OCI-LY7 (cell line): ENCODE results near the gene MAB21L1. TPM values are rescaled to one million over a fixed set of nuclear protein-coding genes. Genes with fewer than 3 reads are reported as not detected.

Experiments
- BruUV-seq: library from RNA; stranded (reverse); fragments of 400-500 nt; replicated peaks from 2 replicates; lab custom pipeline; 2021; lab: Mats Ljungman, UMichigan
- CTCF ChIA-PET: fragments of 300-600 bp; sonication (Branson Sonifier 250); formaldehyde crosslinking; loops from one replicate; lab custom pipeline; 2022; ENCODE audit warnings: antibody characterized with exemption; ENCODE audit not compliant: unreplicated experiment; lab: Charles Lee
- POLR2A ChIA-PET: fragments of 300-600 bp; sonication (Branson Sonifier 250); formaldehyde crosslinking; loops from one replicate; lab custom pipeline; 2022; ENCODE audit warnings: antibody characterized with exemption; lab: Charles Lee
- DNase-seq: peaks from one replicate; pipeline ENCODE4 v3.0.0-alpha.2; 2015; ENCODE audit warnings: low spot score
- H2AFZ ChIP-seq: fragments of 200-600 bp; sonication (generic), shearing (Covaris generic); 2 replicates; pipeline ENCODE4 v1.6.1; 2014; ENCODE audit warnings: mild to moderate bottlenecking, antibody characterized with exemption, low read length, moderate library complexity
- H3K27ac ChIP-seq: fragments of 200-600 bp; sonication (generic); 2 replicates; pipeline ENCODE4 v1.5.1; 2014; ENCODE audit warnings: mixed run types, low read depth, mild to moderate bottlenecking, moderate library complexity, low read length, inconsistent platforms; ENCODE audit not compliant: poor library complexity, severe bottlenecking
- H3K36me3 ChIP-seq: fragments of 200-600 bp; sonication (generic); 2 replicates; pipeline ENCODE4 v1.6.1; 2014; ENCODE audit warnings: mild to moderate bottlenecking, antibody characterized with exemption, low read length, moderate library complexity, mixed read lengths; ENCODE audit not compliant: insufficient read depth
- H3K4me1 ChIP-seq: fragments of 200-600 bp; sonication (generic); 2 replicates; pipeline ENCODE4 v1.5.1; 2014; ENCODE audit warnings: mild to moderate bottlenecking, low read length; ENCODE audit not compliant: insufficient read depth, poor library complexity, severe bottlenecking
- H3K4me2 ChIP-seq: fragments of 200-600 bp; sonication (generic); 2 replicates; pipeline ENCODE4 v1.6.1; 2014; ENCODE audit warnings: mild to moderate bottlenecking, low read length
- H3K4me3 ChIP-seq: fragments of 200-600 bp; sonication (generic); 2 replicates; pipeline ENCODE4 v1.5.1; 2014; ENCODE audit warnings: mild to moderate bottlenecking, low read depth, low read length; ENCODE audit not compliant: poor library complexity, severe bottlenecking
- H3K79me2 ChIP-seq: fragments of 200-600 bp; sonication (generic); 2 replicates; pipeline ENCODE4 v1.6.1; 2016; ENCODE audit warnings: low read depth, mild to moderate bottlenecking, low read length, moderate library complexity, mixed read lengths; ENCODE audit not compliant: insufficient read depth
- H3K9me2 ChIP-seq: fragments of 200-600 bp; sonication (generic); 2 replicates; pipeline ENCODE4 v1.6.1; 2016; ENCODE audit warnings: mild to moderate bottlenecking, low read length, mixed read lengths; ENCODE audit not compliant: insufficient read depth
- H3K9me3 ChIP-seq: fragments of 200-600 bp; sonication (generic); 2 replicates; pipeline ENCODE4 v1.6.1; 2014; ENCODE audit warnings: mild to moderate bottlenecking, mixed run types, low read length, mixed read lengths
- H4K20me1 ChIP-seq: fragments of 200-600 bp; sonication (generic); 2 replicates; pipeline ENCODE4 v1.6.1; 2014; ENCODE audit warnings: mild to moderate bottlenecking, antibody characterized with exemption, low read length, moderate library complexity, mixed read lengths; ENCODE audit not compliant: insufficient read depth
- EZH2phosphoT487 ChIP-seq: fragments of 200-600 bp; sonication (generic); IDR thresholded peaks from 2 replicates; pipeline ENCODE4 v1.6.1; 2018; ENCODE audit warnings: low read depth, borderline replicate concordance, mild to moderate bottlenecking, mixed run types, antibody characterized with exemption, low read length, moderate library complexity, mixed read lengths
- intact Hi-C: fragments of 100-400 bp; cut with micrococcal nuclease; formaldehyde crosslinking; loops from one replicate; pipeline ENCODE4 v1.10.0; 2022; ENCODE audit not compliant: unreplicated experiment
- total RNA-seq, 2 experiments: library from RNA; depleted of rRNA in 1 of 2; stranded (reverse); fragments of >200 nt in 1 of 2; shearing (Covaris generic) in 1 of 2; gene quantifications; 2 replicates each; pipeline ENCODE4 v1.2.3, GENCODE V29; 2014 to 2022
- TF ChIP-seq, protein P1 (sequence below): fragments of 200-600 bp; sonication (generic); conservative IDR thresholded peaks from 2 replicates; pipeline ENCODE4 v1.5.1; 2014; ENCODE audit warnings: mild to moderate bottlenecking, antibody characterized with exemption, low read length, moderate library complexity, mixed read lengths

MAB21L1 gene
- total RNA-seq, 2 experiments from 2014 or later: not detected

DNA sequence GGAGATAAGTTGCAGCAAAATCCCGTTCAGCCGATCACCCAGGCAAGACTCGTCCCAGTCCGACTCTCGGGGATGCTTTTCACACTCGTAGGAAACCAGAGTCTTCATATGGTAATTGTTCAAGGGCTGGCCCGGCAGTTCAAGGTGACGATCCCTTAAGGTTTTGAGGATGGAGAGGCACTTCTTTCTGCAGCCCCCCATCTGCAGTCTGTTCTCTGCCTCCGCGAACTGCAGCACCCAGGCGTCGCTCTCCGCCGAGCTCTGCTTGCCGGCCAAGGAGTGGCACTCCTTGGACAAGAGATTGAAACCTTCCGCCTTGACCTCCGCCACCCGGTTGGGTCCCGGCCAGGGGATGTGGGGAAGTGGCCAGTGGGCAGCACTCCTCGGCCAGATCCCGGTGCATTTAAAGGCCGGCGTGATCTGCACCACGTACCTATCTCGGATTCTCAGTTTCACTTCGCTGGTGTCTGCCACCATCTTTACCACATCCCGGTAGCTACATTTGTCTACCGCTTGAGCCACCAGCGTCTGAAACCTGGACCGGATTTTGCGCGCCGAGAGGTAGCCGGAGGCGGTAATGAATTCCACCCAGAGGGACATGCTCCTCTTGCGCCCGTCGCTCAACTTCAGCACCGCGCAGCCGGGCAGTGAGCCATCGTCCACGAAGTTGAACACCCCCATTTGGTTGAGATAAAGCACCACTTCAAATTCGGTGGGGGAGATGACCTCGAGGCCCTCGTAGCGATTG, 1.1 kb downstream of the MAB21L1 start:
- Histone ChIP-seq H3K4me2 (peak overlapping the region; percentile 12; the same call in 1 of the 2 replicates), H3K79me2 (no peaks in the 10 kb centered on the region), H3K36me3 (no peaks in the 10 kb centered on the region), H3K9me2 (no peaks in the 10 kb centered on the region), H3K27ac (no peak overlapping the region), H4K20me1 (no peaks in the 10 kb centered on the region), H3K4me3 (no peak overlapping the region), H3K4me1 (no peaks in the 10 kb centered on the region), H2AFZ (no peak overlapping the region), H3K9me3 (no peaks in the 10 kb centered on the region)
- ChIA-PET CTCF (no interaction called here), POLR2A (no interaction called here)
- no TSS peak for BruUV-seq
- intact Hi-C loops: no loop called here
- TF ChIP-seq EZH2phosphoT487: no peak
- TF ChIP-seq, protein P1, sequence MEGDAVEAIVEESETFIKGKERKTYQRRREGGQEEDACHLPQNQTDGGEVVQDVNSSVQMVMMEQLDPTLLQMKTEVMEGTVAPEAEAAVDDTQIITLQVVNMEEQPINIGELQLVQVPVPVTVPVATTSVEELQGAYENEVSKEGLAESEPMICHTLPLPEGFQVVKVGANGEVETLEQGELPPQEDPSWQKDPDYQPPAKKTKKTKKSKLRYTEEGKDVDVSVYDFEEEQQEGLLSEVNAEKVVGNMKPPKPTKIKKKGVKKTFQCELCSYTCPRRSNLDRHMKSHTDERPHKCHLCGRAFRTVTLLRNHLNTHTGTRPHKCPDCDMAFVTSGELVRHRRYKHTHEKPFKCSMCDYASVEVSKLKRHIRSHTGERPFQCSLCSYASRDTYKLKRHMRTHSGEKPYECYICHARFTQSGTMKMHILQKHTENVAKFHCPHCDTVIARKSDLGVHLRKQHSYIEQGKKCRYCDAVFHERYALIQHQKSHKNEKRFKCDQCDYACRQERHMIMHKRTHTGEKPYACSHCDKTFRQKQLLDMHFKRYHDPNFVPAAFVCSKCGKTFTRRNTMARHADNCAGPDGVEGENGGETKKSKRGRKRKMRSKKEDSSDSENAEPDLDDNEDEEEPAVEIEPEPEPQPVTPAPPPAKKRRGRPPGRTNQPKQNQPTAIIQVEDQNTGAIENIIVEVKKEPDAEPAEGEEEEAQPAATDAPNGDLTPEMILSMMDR: no peak
- no peak for DNase-seq

- no peaks in the 10 kb centered on the region for H3K9me2 ChIP-seq
- no peak for DNase-seq
- H2AFZ ChIP-seq: no peak overlapping the region
- no peak overlapping the region for H3K4me2 ChIP-seq
- no peaks in the 10 kb centered on the region for H4K20me1 ChIP-seq
- intact Hi-C loops: no loop called here
- no peaks in the 10 kb centered on the region for H3K79me2 ChIP-seq
- CTCF ChIA-PET: no interaction called here
- H3K4me1 ChIP-seq: no peaks in the 10 kb centered on the region
- no peaks in the 10 kb centered on the region for H3K9me3 ChIP-seq
- TF ChIP-seq EZH2phosphoT487: no peak
- TF ChIP-seq, protein P1: no peak
- no peak overlapping the region for H3K27ac ChIP-seq
- BruUV-seq: no TSS peak
- no peaks in the 10 kb centered on the region for H3K36me3 ChIP-seq
- POLR2A ChIA-PET: no interaction called here
- H3K4me3 ChIP-seq: no peak overlapping the region
These were observed 1.8 kb downstream of the MAB21L1 start for GRCh38 chr13:35474496-35475211.

DNA sequence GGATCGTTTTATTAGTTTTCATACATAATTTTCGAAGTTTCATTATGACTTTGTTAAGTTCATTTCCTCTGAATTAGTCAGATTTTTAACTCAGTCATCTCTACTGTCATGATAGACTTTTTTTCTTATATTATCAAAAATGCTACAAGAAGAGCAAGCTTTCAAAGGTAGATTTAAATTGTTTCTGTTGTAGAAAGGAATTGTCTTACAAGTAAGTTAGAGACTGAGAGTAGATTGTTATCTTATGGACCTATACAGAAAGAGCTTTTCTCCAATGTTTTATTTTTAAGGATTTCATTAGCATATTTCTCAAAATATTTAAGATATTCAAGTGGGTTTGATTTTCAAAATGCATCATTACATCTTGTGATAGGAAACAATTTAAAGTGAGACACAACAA, 2.7 kb downstream of the MAB21L1 start:
- no peak overlapping the region for H2AFZ ChIP-seq
- no peaks in the 10 kb centered on the region for H3K36me3 ChIP-seq
- intact Hi-C loops: no loop called here
- no peak overlapping the region for H3K27ac ChIP-seq
- no peaks in the 10 kb centered on the region for H3K9me3 ChIP-seq
- no peak overlapping the region for H3K4me3 ChIP-seq
- H3K4me2 ChIP-seq: no peak overlapping the region
- no TSS peak for BruUV-seq
- no peak for TF ChIP-seq EZH2phosphoT487
- TF ChIP-seq, protein P1: no peak
- no peak for DNase-seq
- H3K4me1 ChIP-seq: no peaks in the 10 kb centered on the region
- H3K79me2 ChIP-seq: no peaks in the 10 kb centered on the region
- no peaks in the 10 kb centered on the region for H4K20me1 ChIP-seq
- no peaks in the 10 kb centered on the region for H3K9me2 ChIP-seq
- POLR2A ChIA-PET: interaction anchor here (0.6 to 0.7 kb wide), 2 partner anchors 15 to 20 kb away, joined by 3 to 4 read pairs; no protein-coding TSS in a partner anchor
- CTCF ChIA-PET: no interaction called here
